Measurements from ENCODE around the gene TMIGD1.

TMIGD1 gene

DNA sequence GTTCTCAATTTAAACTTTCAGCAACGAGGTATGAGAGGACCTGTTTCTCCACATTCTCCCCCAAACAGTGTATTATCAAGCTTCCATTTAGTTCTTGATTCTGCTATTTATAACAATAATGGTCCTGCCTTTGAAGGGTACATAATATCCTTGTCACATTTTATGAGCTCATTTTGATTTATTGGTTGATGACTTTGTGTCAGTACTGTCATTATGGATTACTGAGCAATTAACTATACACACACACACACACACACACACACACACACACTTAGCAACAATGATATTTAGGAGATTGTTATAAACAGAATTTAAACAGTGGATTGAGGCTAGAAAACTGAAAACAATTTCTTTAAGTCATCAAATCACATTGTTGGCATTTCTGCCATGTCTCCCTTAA, 7.0 kb downstream of the TMIGD1 start:
- DNase-seq (ENCODE audit: low read depth), result no peak

DNA sequence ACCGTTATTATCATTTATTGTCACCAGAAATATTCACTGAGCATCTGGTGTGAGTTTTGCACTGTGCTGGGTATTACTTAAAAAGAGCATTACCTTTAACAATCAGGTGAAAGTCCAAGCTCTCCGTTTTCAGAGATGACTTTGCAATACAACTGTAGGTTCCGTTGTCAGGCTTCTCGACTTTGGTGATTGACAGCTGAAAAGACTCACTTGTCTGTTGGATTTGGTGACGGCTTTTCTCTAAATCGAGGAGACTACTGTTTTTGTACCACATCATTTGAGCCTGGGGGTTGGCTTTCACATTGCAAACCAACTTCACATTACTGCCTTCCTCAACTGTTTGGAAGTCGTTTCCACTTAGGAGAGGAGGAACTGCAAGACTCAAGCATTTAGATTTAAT, 9.1 kb downstream of the TMIGD1 start:
- DNase-seq (ENCODE audit: low read depth), result no peak

DNA sequence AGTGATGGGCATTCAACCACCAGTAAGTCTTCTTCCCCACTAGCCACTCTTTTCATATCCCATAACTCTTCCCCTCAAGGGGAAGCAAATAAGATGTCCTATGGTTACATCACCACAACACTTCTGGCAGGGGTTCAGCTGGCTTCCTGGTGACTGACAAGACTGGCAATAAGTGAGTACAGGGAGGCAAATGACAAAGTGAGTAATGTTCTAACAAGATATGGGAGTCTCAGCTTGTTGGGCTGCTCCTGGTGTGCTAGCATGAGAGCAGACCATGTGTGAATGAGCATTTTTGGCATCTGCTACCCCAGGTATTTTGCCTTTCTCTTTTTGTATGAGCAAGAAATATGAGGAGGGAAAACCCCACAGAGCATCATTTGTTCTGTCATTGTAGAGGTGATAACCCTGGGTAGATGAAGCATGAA, 9.9 kb downstream of the TMIGD1 start:
- no peak for DNase-seq (ENCODE audit: low read depth)

DNA sequence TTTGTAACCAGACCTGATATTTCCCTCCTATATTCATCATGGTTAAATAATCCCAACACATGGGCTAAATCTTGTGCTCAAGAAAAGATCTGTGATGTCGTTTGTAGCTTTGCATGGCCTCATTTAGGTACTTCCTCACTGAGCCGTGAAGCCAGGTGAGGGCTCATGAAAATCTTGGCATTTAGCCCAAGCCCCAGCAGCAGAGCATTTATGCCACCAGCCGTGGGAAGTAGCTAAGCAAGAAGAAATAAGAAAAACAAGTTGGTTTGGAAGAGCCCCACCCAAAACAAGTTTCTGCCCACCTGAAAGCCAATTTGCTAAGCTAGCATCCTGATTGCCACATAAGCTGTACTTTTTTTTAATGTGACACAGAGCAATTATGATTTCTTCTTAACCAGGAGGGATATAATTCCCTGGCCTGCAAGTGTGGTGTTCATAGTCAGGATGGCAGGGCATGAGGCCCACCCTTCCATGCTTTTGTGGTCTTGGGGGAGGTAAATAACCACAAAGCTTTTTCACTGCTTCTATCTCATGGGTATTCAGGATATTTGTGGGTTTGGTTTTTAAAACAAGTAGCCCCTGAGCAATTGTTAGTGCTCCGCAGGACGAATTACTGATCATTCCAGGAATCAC, 10.5 kb downstream of the TMIGD1 start:
- DNase-seq (ENCODE audit: low read depth), result no peak

DNA sequence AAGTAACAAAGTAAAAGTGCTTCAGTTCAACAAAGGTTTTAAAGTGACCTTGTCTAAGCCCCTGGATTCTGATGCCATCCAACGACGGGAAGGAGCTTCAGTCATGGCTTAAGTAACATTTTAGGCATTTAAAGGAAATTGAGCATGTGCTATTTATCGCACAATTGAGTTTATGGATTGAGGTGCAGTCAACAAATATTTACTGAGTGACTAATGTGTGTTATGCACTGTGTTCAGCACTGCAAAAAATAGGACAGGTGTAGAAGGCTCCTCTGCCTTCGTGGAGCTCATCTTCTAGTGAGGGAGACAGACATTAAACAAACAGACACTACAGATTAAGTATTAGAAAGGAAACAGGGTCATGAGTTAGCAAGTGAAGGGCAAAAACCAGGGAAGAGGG, 12.5 kb downstream of the TMIGD1 start:
- DNase-seq (ENCODE audit: low read depth), result no peak

DNA sequence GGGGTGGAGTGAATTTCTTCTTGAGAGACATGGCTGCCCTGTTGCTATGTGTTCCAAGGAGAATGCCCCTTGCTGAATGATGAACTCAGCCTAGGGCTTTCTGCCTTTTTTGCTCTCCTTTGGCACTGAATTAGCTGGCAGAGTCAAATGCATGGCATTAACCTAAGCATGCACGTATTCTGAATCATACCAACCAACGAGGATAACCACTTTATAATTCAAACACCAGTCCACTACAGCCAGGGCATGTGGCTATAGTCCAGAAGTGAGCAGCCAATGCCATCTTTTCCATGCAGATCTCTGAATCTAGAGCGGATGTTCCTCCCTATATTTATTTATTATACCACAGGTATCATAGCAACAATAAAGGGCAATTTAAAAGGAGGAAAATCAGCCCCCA, 15.7 kb downstream of the TMIGD1 start:
- no peak for DNase-seq (ENCODE audit: low read depth)

DNA sequence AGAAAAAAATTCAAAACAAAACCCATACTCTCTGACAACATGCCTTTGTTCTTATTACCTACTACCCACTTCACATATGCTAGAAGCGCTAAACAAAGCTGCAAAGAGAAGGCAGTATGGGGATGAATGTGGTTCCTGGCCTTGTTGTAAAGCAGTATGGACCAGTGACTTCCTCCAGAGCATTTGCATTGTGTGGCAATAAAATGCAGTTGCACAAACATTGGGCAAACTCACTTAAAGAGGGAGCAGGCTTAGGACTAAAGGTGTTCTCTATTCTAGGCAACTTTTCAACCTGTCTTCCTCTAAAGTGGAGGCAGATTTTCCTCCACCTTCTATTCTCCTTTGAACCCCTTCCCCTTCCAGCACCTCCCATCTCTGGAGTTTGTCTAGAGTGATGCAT, 17.1 kb downstream of the TMIGD1 start:
- DNase-seq (ENCODE audit: low read depth), result no peak

DNA sequence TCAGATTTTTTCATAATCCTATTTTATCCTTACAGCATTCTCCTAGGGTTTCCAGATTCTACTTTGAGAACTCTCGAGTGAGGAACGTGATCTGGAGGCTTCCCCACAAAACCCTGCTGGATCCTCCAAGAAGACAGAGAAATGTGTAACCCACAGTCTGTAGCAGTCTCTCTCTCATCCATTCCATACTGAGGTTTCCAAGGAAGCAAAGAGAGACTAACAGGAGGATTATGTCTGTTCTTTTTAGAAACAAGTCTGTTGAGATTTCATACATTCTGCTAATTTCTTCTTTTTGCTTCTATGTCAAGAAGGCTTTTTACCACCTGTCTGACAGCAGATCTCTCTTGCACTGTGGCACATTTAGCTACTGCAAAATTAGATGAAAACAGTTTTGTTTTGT, 18.8 kb downstream of the TMIGD1 start:
- DNase-seq (ENCODE audit: low read depth), result no peak

DNA sequence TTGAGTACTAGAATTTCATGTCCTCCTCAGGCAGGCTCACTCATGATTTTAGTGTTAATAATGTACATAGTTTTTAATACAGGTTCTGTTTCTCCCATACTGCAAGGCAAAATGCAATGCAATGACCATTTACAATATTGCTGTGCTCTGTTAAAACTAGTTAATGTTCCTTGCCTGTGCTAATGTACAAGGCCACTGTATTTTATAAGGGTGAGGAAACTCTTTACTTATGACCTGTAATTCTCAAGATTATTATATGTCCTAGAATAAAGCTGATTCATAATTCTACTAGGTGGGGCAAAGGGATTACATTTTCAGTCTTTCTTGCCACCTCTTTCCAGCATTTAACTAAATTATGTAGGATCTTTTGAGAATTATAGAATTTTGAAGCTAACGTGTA, 19.4 kb downstream of the TMIGD1 start:
- no peak for DNase-seq (ENCODE audit: low read depth)

DNA sequence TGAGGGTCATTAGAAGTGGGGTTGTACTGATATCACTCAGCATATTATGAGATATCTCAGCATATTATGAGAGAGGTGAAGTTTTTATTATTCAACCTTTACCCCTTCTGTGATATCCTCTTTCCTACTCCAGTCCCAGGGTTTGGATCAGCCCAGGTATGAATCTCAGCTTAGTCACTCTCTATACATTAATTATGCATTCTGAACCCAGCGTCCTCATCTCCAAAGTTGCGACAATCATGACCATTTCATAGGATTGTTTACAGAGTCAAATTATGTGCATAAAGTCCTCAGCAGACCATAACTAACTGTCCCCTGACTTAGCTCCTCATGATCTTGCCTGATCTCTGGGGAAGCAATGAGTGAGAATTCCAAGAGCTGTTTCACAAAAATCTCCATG, 21.6 kb downstream of the TMIGD1 start:
- no peak for DNase-seq (ENCODE audit: low read depth)

DNA sequence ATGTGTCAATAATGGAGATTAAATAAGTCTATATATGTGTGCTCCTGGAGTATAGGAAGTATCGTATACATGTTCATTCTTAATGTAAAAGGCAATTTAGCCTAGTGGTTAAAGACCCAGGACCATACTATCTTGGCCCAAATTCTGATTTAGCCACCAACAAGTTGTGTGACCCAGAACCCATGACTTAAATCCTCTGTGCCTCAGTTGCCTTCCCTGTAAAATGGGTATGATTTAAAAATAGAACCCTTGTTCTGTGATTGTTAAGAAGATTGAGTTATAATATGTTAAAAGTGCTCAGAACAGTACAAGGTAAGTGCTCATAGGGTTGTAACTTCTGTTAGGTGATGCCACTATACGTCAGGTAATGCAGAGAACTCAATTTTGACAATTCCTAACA, 23.3 kb downstream of the TMIGD1 start:
- DNase-seq (ENCODE audit: low read depth), result no peak

DNA sequence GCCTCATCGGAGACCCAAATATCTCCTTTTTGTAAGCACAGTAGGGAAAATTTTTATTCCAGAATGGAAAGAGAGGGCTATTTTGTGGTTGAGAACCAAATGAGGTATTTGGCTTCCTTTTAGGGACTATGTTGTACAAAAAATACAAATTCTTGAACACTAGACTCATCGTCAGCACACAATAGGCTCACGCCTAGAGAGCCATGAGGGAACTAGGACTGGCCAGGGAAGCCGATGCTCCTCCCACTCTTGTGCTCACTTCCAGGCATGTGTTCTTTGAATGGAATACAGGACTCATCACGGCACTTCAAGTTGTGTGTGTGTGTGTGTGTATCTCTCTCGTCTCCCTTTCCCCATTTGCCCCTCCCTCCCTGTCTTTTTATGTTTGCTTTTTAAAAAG, 24.3 kb downstream of the TMIGD1 start:
- DNase-seq (ENCODE audit: low read depth), result no peak

DNA sequence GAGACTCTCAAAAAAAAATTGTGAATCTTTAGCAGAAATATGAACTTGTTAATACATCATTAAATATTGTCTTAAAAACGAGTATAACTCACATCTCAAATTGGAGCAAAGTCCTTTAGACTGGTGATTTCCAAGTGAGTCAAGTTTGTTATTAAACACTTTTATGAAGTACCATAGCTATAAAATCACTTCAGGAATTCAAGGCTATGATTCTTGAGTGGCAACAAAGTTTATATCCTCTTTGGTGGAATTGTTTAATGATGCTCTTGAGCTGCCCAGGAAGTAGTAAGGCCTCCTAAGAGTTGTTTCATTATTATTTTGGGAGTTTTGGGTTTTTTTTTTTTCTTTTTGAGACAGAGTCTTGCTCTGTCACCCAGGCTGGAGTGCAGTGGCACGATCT, 25.5 kb downstream of the TMIGD1 start:
- DNase-seq (ENCODE audit: low read depth), result no peak

DNA sequence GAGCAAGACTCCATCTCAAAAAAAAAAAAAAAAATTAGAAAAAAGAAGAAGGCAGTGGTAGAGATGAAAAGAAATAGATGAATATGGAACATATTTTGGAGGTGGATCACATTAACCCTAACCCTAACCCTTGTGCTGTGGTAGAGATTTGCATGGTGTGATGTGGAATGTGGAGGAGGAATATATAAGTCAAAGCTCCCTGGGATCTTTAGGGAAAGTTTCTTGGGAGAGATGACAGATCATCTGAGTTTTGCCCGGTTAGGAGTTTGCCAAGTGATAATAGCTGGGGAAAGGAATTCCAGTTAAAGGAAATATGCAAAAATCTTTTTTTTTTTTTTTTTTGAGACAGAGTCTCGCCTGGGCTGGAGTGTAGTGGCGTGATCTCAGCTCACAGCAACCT, 29.1 kb downstream of the TMIGD1 start:
- DNase-seq (ENCODE audit: low read depth), result no peak

DNA sequence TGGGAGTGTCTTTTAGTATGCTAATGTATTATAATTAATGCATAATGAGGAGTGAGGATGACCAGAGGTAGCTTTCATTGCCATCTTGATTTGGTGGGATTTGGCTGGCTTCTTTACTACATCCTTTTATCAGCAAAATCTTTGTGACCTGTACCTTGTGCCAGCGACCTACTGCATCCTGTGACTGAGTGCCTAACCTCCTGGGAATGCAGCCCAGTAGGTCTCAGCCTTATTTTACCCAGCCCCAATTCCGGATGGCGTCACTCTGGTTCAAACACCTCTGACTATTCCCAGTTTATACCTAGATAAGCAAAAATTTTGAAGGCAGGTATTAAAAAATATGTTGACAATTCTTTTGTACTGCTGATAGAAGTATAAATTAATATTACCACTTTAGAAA, 31.6 kb downstream of the TMIGD1 start:
- DNase-seq (ENCODE audit: low read depth), result no peak

DNA sequence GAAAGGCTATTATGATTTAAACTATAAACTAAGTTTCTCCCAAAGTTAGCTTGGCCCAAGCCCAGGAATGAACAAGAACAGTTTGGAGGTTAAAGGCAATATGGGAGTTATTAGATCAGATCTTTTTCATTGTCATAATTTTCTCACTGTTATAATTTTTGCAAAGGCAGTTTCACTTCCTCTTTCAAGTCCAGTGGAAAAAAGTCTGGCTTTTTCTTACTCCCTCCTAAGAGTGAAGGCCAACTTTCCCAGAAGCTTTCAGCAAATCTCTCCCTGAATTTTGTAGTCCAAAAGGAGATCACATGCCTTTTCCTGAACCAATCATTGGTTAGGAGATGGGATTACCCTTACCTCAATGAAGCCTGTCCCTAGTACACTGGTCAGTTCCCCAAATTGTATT, 33.0 kb downstream of the TMIGD1 start:
- no peak for DNase-seq (ENCODE audit: low read depth)

DNA sequence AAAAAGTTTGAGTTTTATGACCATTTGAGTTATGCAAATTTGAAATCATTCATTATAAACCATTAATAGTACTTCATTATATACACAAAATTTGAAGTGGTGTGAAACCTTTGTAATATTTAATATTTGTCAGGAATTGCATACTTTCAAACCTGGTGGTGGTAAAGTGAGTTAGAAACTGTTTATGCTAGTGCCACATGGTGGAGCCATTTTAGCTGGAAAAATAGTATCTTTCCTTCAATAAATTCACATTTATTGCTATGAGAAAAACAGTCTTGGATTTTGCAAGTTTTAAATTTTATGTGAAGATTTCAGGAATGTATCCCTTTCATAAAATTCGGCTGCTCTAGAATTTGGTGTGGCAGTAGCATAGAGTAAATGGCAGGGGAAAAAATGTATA, 34.9 kb downstream of the TMIGD1 start:
- DNase-seq (ENCODE audit: low read depth), result no peak

DNA sequence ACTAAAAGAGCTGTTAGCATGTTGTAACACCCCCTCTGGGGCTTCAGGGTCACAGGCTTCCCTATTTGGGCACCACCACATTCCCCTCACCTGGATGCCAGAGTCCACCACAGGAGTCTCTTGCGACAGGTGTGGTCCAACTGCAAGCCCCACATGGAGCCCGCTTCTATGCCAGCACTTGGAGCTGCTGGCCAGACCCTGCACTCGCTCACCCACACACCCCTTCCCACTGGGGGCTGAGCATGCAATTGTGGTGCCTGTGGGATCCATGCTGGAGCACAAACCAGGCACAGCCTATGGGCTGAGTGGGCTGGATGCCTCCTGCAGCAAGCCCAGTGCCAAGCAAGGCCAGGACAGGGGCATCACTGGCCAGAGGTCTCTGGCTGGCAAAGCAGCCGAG, 36.1 kb downstream of the TMIGD1 start:
- no peak for DNase-seq (ENCODE audit: low read depth)

DNA sequence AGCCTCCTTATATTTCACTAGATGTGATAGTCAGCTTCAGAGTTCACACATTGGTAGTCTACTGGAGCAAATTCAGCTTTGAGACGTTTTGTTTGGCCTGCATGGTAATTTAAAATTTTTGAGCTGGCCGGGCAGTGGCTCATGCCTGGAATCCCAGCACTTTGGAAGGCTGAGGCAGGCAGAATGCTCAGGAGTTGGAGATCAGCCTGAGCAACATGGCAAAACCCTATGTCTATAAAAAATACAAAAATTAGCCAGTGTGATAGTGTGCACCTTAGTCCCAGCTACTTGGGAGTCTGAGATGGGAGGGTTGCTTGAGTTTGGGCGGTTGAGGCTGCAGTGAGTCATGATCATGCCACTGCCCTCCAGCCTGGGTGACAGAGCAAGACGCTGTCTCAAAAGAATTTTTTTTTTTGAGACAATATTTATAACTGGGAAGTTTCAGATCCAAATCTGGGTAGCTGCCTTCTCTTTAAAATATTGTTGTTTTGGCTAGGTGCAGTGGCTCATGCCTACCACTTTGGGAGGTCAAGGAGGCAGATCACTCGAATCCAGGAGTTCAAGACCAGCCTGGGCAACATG, 37.3 kb downstream of the TMIGD1 start:
- no peak for DNase-seq (ENCODE audit: low read depth)

DNA sequence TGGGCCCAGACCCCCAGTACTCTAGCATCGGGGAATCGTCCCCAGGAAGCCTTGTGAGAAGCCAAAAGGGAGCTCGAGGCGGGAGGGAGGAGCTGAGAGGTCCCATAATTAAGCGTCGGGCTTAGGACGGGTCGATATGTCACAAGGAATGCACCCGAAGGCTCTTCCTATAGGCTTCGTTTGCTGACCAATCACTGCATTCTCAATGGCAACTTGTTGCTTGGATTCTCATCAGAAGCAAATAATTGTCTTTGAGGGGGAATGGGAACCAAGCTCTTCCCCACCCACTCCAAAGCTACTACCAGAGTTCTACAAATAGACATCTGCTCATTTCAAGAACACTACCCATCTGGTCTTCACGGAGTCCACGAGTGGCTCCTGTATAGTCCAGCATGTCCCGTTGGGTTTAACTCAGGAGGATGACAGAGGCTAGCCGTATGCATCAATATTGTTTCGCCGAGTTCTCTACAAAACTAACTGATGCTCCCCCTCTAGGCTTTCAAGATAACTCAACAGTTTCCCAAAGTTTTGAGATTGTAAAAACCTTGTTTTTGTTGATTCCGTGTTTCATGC, 41.5 kb downstream of the TMIGD1 start:
- DNase-seq (ENCODE audit: low read depth), result no peak

DNA sequence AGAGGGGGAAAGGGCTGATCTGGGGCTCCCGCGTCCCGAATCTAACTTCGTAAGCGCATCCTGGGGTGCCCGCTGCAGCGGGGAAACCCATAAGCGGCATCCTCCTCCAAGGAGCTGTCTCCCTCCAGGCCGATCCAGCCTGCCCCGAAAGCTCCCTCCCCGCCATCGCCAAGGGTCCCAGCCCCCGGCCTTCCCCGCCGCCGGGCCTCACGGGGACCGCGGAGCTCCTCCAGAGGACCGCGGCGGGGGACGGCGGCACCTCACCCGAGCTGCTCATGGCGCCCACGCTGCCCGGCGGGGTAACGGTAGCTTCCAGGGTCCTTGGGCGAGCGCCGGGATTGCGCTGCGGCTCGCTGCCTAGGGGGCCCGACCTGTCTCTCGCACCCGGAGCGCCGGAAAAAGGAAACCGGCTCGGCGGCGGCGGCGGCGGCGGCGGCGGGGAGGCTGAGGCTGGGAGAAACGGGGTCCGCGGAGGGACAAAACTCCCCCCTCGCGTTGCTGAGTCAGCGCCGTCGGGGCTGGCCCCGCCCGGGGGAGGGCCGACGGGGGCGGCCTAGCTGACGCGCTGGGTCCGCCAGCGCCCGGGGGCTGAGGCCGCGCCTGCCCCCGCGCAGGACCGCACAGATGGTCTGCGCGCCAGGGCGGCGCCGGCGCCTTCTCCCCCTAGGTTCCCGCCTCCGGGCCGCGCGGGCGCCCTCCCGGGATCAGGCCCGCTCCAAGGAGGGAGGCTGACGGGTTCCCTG, 42.1 kb downstream of the TMIGD1 start, which contains the start of gene BLMH:
Gene BLMH, minus strand, starts transcription at position 402 of the 743 bp plus-strand sequence. Its CDS starts 125 bp downstream, at position 277.
- DNase-seq (ENCODE audit: low read depth), result no peak

DNA sequence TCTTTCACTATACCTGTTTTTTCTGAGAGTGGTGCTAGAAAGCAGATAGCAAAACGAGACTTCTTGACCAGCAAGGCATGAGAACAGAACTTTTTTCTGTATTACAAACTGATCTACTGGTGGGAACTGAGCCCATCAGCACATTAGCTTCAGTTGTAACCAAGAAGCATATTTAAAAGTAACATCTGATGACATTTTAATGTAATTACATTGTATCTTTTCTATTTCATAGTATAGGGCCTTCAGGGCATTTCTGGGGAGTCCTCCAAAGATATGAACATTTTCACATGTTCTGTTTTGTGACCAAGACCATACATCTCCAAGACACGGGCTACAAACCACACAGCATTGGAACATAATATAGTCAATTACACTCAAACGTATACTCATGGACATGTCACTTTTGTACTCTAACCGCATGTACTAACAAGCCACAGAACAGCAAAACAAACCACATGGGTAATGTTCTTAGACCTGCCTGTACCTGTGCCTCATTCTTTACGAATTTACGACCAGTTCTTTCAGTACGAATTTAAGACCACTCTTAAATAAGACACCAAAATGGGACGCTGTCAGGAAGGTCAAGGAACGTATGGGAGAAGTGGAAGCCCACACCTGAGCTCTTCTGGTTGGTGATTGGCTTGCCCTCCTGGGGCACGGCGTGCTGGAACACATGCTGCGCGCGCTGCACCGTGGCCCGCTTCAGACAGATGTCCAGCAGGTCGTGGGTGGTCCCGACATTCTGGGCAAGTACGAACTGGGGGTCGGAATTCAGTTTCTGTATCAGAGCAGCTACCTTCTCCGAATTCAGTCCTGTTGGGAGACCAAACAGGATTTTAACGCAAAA, 42.9 kb downstream of the TMIGD1 start:
- DNase-seq (ENCODE audit: low read depth), result no peak
